HCT116 (cell line): Measurements from ENCODE around the gene CNNM4. TPM values are rescaled to one million over a fixed set of nuclear protein-coding genes. Genes with fewer than 3 reads are reported as not detected.

Experiments used
- ATAC-seq: fragments of 200-7000 bp; cut with Tn5 transposase; 2 replicates; pipeline ENCODE4 v1.9.1; 2020; ENCODE audit warnings: mild to moderate bottlenecking, moderate library complexity
- BruUV-seq: library from RNA; stranded (reverse); fragments of 400-500 nt; replicated peaks from 2 replicates; lab custom pipeline; 2021; lab: Mats Ljungman, UMichigan
- CTCF ChIA-PET: fragments of 300-600 bp; sonication (Branson Sonifier 250); formaldehyde crosslinking; loops from one replicate; lab custom pipeline; 2021; ENCODE audit warnings: antibody characterized with exemption; lab: Charles Lee
- POLR2A ChIA-PET: fragments of 300-600, 350-600 bp; sonication (Branson Sonifier 250); formaldehyde crosslinking; loops from one replicate; lab custom pipeline; 2021; ENCODE audit warnings: antibody characterized with exemption; lab: Charles Lee
- RAD21 ChIA-PET, 2 experiments: fragments of 300-600 bp; sonication (Branson Sonifier 250); formaldehyde crosslinking; loops; one replicate each; lab custom pipeline; 2023; ENCODE audit warnings: low total read pairs in 2 of 2; ENCODE audit not compliant: uncharacterized antibody in 2 of 2, unreplicated experiment in 2 of 2, low non-redundant PET in 1 of 2; lab: Charles Lee
- DNase-seq: peaks from one replicate; pipeline ENCODE4 v3.0.0-alpha.2; 2010; ENCODE audit warnings: low read depth, low spot score
- H2AFZ ChIP-seq: fragments of 200-600 bp; shearing (Covaris generic), sonication (generic); 2 replicates; pipeline ENCODE4 v1.6.1; 2017; ENCODE audit warnings: low read depth, mixed run types, mixed read lengths, antibody characterized with exemption, low read length; ENCODE audit not compliant: poor library complexity, severe bottlenecking
- H3K27ac ChIP-seq: 2 replicates; pipeline ENCODE4 v1.5.1; 2012; ENCODE audit warnings: low read depth, low read length
- H3K27me3 ChIP-seq: fragments of 200-600 bp; sonication (generic); 2 replicates; pipeline ENCODE4 v1.6.1; 2016; ENCODE audit warnings: mixed run types, low read length, mixed read lengths; ENCODE audit not compliant: insufficient read depth
- H3K36me3 ChIP-seq, 2 experiments: fragments of 200-500 bp in 1 of 2; fragments of 200-600 bp in 1 of 2; sonication (Bioruptor generic) in 1 of 2; sonication (generic) in 1 of 2; 2 replicates each; pipeline versions ENCODE4 v1.5.1 to v1.6.1; 2014 to 2016; ENCODE audit warnings: low read length in 2 of 2, inconsistent platforms in 1 of 2, mixed read lengths in 1 of 2, mixed run types in 1 of 2; ENCODE audit not compliant: insufficient read depth in 2 of 2, control insufficient read depth in 1 of 2
- H3K4me1 ChIP-seq, 2 experiments: fragments of 200-600 bp in 1 of 2; sonication (generic) in 1 of 2; 2 replicates each; pipeline versions ENCODE4 v1.5.1 to v1.6.1; 2012 to 2017; ENCODE audit warnings: low read length in 2 of 2, inconsistent platforms in 1 of 2, mild to moderate bottlenecking in 1 of 2, mixed read lengths in 1 of 2, mixed run types in 1 of 2, moderate library complexity in 1 of 2; ENCODE audit not compliant: insufficient read depth in 2 of 2, control insufficient read depth in 1 of 2
- H3K4me2 ChIP-seq: fragments of 200-600 bp; sonication (generic); 2 replicates; pipeline ENCODE4 v1.6.1; 2017; ENCODE audit warnings: mixed run types, low read length, mixed read lengths
- H3K4me3 ChIP-seq, 2 experiments: fragments of 200-600 bp in 1 of 2; sonication (generic) in 1 of 2; replicated peaks in 1 of 2; 2 replicates each; pipeline ENCODE4 v1.5.1; 2011 to 2016; ENCODE audit warnings: low read length in 2 of 2, control low read depth in 1 of 2, low read depth in 1 of 2, mild to moderate bottlenecking in 1 of 2, mixed read lengths in 1 of 2, mixed run types in 1 of 2
- H3K79me2 ChIP-seq: fragments of 200-600 bp; sonication (generic); 2 replicates; pipeline ENCODE4 v1.6.1; 2017; ENCODE audit warnings: mild to moderate bottlenecking, mixed run types, low read length, moderate library complexity, mixed read lengths; ENCODE audit not compliant: insufficient read depth
- H3K9ac ChIP-seq: fragments of 200-600 bp; sonication (generic); 2 replicates; pipeline ENCODE4 v1.6.1; 2016; ENCODE audit warnings: low read length, mixed read lengths
- H3K9me2 ChIP-seq: fragments of 200-600 bp; sonication (generic), shearing (Covaris generic); 2 replicates; pipeline ENCODE4 v1.6.1; 2017; ENCODE audit warnings: mixed run types, mild to moderate bottlenecking, moderate library complexity; ENCODE audit not compliant: insufficient read depth
- H3K9me3 ChIP-seq, 2 experiments: fragments of 200-500 bp in 1 of 2; fragments of 200-600 bp in 1 of 2; sonication (Bioruptor generic) in 1 of 2; sonication (generic) in 1 of 2; 2 replicates each; pipeline ENCODE4 v1.6.1; 2014 to 2017; ENCODE audit warnings: low read length in 2 of 2, mixed read lengths in 2 of 2, inconsistent platforms in 1 of 2, low read depth in 1 of 2, mild to moderate bottlenecking in 1 of 2, mixed run types in 1 of 2, moderate library complexity in 1 of 2; ENCODE audit not compliant: control insufficient read depth in 1 of 2, insufficient read depth in 1 of 2
- H4K20me1 ChIP-seq: fragments of 200-600 bp; sonication (generic), shearing (Covaris generic); 2 replicates; pipeline ENCODE4 v1.6.1; 2017; ENCODE audit warnings: mixed run types, mild to moderate bottlenecking, moderate library complexity; ENCODE audit not compliant: insufficient read depth
- CEBPB ChIP-seq: IDR thresholded peaks from 2 replicates; pipeline ENCODE4 v1.6.1; 2012; ENCODE audit warnings: low read depth
- CTCF ChIP-seq, 3 experiments: fragments of 200-600 bp in 1 of 3; sonication (generic) in 1 of 3; IDR thresholded peaks in 2 of 3; conservative IDR thresholded peaks in 1 of 3; 2 replicates each; pipeline ENCODE4 v1.5.1; 2012 to 2017; ENCODE audit warnings: low read depth in 2 of 3, low read length in 2 of 3, antibody characterized with exemption in 1 of 3, borderline replicate concordance in 1 of 3, control low read depth in 1 of 3, mild to moderate bottlenecking in 1 of 3, mixed read lengths in 1 of 3, mixed run types in 1 of 3, moderate library complexity in 1 of 3; ENCODE audit not compliant: insufficient read depth in 1 of 3
- JUND ChIP-seq: IDR thresholded peaks from 2 replicates; pipeline ENCODE4 v1.6.1; 2012
- MAX ChIP-seq: IDR thresholded peaks from 2 replicates; pipeline ENCODE4 v1.6.1; 2012
- RAD21 ChIP-seq: IDR thresholded peaks from 2 replicates; pipeline ENCODE4 v1.6.1; 2012; ENCODE audit warnings: low read depth, mild to moderate bottlenecking
- SIN3A ChIP-seq: IDR thresholded peaks from 2 replicates; pipeline ENCODE4 v1.6.1; 2012; ENCODE audit warnings: low read depth
- SP1 ChIP-seq: IDR thresholded peaks from 2 replicates; pipeline ENCODE4 v1.6.1; 2012; ENCODE audit warnings: low read depth
- intact Hi-C: fragments of 100-400 bp; cut with micrococcal nuclease; formaldehyde crosslinking; loops from 2 replicates; pipeline ENCODE4 v1.10.0; 2022
- total RNA-seq: library from RNA; stranded (reverse); gene quantifications from one replicate; pipeline ENCODE4 v1.2.1, GENCODE V29; 2021; ENCODE audit not compliant: unreplicated experiment
- TF ChIP-seq, protein P1 (sequence below): IDR thresholded peaks from 2 replicates; pipeline ENCODE4 v1.6.1; 2012

The CNNM4 gene
- total RNA-seq, 1 experiment from 2014 or later, result 7.9 TPM

DNA sequence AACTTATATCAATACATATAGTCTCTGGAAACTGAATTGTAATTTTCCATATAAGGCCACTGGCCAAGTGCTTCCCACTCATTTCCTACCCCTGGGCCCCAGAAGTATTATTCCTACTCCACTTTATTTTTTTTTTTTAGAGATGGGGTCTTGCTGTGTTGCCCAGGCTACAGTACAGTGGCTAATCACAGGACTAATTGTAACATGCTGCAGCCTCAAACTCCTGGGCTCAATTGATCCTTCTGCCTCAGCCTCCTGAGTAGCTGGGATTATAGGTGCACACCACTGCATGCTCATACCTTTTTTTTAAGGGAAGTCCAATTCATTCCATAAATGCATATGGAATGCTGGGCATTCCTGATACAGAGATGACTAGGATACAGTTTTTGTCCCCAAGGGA lies 6.4 kb upstream of the CNNM4 start:
- no peak overlapping the region for H2AFZ ChIP-seq
- ChIA-PET CTCF (no interaction called here), RAD21 (no interaction called here), POLR2A (no interaction called here)
- no peaks in the 10 kb centered on the region for H3K36me3 ChIP-seq
- H3K9me3 ChIP-seq, result no peaks in the 10 kb centered on the region
- TF ChIP-seq CEBPB (no peak), SIN3A (no peak), JUND (no peak), RAD21 (no peak), MAX (no peak), CTCF (IDR thresholded peaks at IDR 0.05 in 2 of 3, conservative IDR thresholded peaks at IDR 0.05 in 1 of 3; ENCODE audit: borderline replicate concordance in 1 of 3, insufficient read depth in 1 of 3, low read depth in 2 of 3, low read length in 2 of 3) (no peak), SP1 (no peak)
- TF ChIP-seq, protein P1, sequence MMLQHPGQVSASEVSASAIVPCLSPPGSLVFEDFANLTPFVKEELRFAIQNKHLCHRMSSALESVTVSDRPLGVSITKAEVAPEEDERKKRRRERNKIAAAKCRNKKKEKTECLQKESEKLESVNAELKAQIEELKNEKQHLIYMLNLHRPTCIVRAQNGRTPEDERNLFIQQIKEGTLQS, result no peak
- H3K27ac ChIP-seq, result no peak overlapping the region
- intact Hi-C loops, result no loop called here
- BruUV-seq, result no TSS peak
- no peak overlapping the region for H3K4me2 ChIP-seq
- no peaks in the 10 kb centered on the region for H3K27me3 ChIP-seq
- H3K4me1 ChIP-seq, result peaks cover 4 to 15% of the 10 kb centered on the region in 2 experiments; a peak in 3 of 4 replicates
- H4K20me1 ChIP-seq, result no peaks in the 10 kb centered on the region
- no peaks in the 10 kb centered on the region for H3K79me2 ChIP-seq
- ATAC-seq (no peak), DNase-seq (no peak)
- H3K9me2 ChIP-seq, result no peaks in the 10 kb centered on the region
- H3K4me3 ChIP-seq, result no peak overlapping the region
- H3K9ac ChIP-seq, result no peak overlapping the region
